Subcutaneous abdominal adipose tissue (tissue), 5 donors: ENCODE measurements around the gene RYR2.
"Not testable (repeated sequence)": the region's sequence is repeated elsewhere in the genome, so short reads cannot be mapped to it uniquely, and the experiment has no call there.

Experiments
- H3K27ac ChIP-seq: one replicate; pipeline ENCODE4 v1.7.0; 2013; ENCODE audit warnings: low read depth, mild to moderate bottlenecking, inconsistent platforms, low read length, moderate library complexity
- H3K27me3 ChIP-seq, 5 donors: one replicate each; pipeline ENCODE4 v1.7.0; 2013; ENCODE audit warnings: low read length in 5 of 5, inconsistent platforms in 1 of 5; ENCODE audit not compliant: control insufficient read depth in 5 of 5, insufficient read depth in 4 of 5
- H3K36me3 ChIP-seq, 5 donors: one replicate each; pipeline ENCODE4 v1.7.0; 2013; ENCODE audit warnings: low read length in 5 of 5; ENCODE audit not compliant: control insufficient read depth in 5 of 5, insufficient read depth in 5 of 5
- H3K4me1 ChIP-seq, 5 donors: one replicate each; pipeline ENCODE4 v1.7.0; 2013; ENCODE audit warnings: low read length in 5 of 5, mild to moderate bottlenecking in 3 of 5, moderate library complexity in 1 of 5; ENCODE audit not compliant: control insufficient read depth in 5 of 5, insufficient read depth in 5 of 5
- H3K4me3 ChIP-seq, 5 donors: one replicate each; pipeline ENCODE4 v1.7.0; 2013; ENCODE audit warnings: low read length in 5 of 5, low read depth in 1 of 5
- H3K9ac ChIP-seq, 5 donors: one replicate each; pipeline ENCODE4 v1.7.0; 2013; ENCODE audit warnings: low read length in 5 of 5, mild to moderate bottlenecking in 4 of 5, moderate library complexity in 3 of 5
- H3K9me3 ChIP-seq, 5 donors: one replicate each; pipeline ENCODE4 v1.7.0; 2013; ENCODE audit warnings: low read length in 5 of 5; ENCODE audit not compliant: control insufficient read depth in 5 of 5
- donor health status: healthy.
- donor health status: healthy.
- donor health status: healthy.
- donor health status: healthy.
- donor health status: healthy.

Gene RYR2

GRCh38 chr1:237126180-237126579 lies 84.2 kb downstream of the RYR2 start:
- Histone ChIP-seq H3K9ac (no peak overlapping the region), H3K27ac (no peak overlapping the region), H3K4me3 (no peak overlapping the region), H3K27me3 (no peaks in the 10 kb centered on the region), H3K36me3 (no peaks in the 10 kb centered on the region), H3K4me1 (no peaks in the 10 kb centered on the region), H3K9me3 (peaks cover 0 to 15% (median 9%) of the 10 kb centered on the region in 5 donors)

GRCh38 chr1:237127301-237127700 lies 85.3 kb downstream of the RYR2 start:
- H3K4me1 ChIP-seq, H3K27me3 ChIP-seq, H3K27ac ChIP-seq, H3K4me3 ChIP-seq, H3K9ac ChIP-seq, H3K36me3 ChIP-seq: not testable (repeated sequence)
- H3K9me3 ChIP-seq: peaks cover 3 to 26% (median 18%) of the 10 kb centered on the region in 5 donors

- H3K4me1 ChIP-seq: peaks cover 0 to 3% (median 0%) of the 10 kb centered on the region in 5 donors
Measured at GRCh38 chr1:237133921-237134320, 91.9 kb downstream of the RYR2 start.

GRCh38 chr1:237134929-237135328 lies 92.9 kb downstream of the RYR2 start:
- H3K4me3 ChIP-seq: no peak overlapping the region
- H3K4me1 ChIP-seq: peaks cover 0 to 3% (median 0%) of the 10 kb centered on the region in 5 donors
- H3K27ac ChIP-seq: no peak overlapping the region
- no peak overlapping the region for H3K9ac ChIP-seq
- peaks cover 0 to 4% (median 0%) of the 10 kb centered on the region in 5 donors for H3K27me3 ChIP-seq
- peaks cover 3 to 22% (median 17%) of the 10 kb centered on the region in 5 donors for H3K9me3 ChIP-seq
- H3K36me3 ChIP-seq: no peaks in the 10 kb centered on the region

More at GRCh38 chr1:237133921-237134320, 91.9 kb downstream of the RYR2 start:
- H3K27me3 ChIP-seq: peaks cover 0 to 4% (median 0%) of the 10 kb centered on the region in 5 donors
- no peak overlapping the region for H3K4me3 ChIP-seq
- H3K9ac ChIP-seq: no peak overlapping the region
- H3K27ac ChIP-seq: no peak overlapping the region
- peaks cover 3 to 23% (median 20%) of the 10 kb centered on the region in 5 donors for H3K9me3 ChIP-seq
- H3K36me3 ChIP-seq: no peaks in the 10 kb centered on the region

- Histone ChIP-seq H3K27ac (no peak overlapping the region), H3K36me3 (no peaks in the 10 kb centered on the region), H3K4me3 (no peak overlapping the region), H3K4me1 (peaks cover 0 to 3% (median 0%) of the 10 kb centered on the region in 5 donors), H3K27me3 (peaks cover 0 to 4% (median 0%) of the 10 kb centered on the region in 5 donors), H3K9ac (no peak overlapping the region), H3K9me3 (peaks cover 0 to 4% (median 0%) of the 10 kb centered on the region in 5 donors)
Measured at GRCh38 chr1:237138551-237138950, 96.6 kb downstream of the RYR2 start.

- Histone ChIP-seq H3K9me3 (peaks cover 0 to 2% (median 0%) of the 10 kb centered on the region in 5 donors), H3K4me1 (peaks cover 0 to 3% (median 0%) of the 10 kb centered on the region in 5 donors), H3K4me3 (no peak overlapping the region), H3K27me3 (peaks cover 0 to 4% (median 0%) of the 10 kb centered on the region in 5 donors), H3K9ac (no peak overlapping the region), H3K36me3 (no peaks in the 10 kb centered on the region), H3K27ac (no peak overlapping the region)
Measured at GRCh38 chr1:237139732-237140131, 97.7 kb downstream of the RYR2 start.

- H3K4me3 ChIP-seq: no peak overlapping the region
- peaks cover 0 to 4% (median 0%) of the 10 kb centered on the region in 5 donors for H3K27me3 ChIP-seq
- H3K27ac ChIP-seq: no peak overlapping the region
- H3K4me1 ChIP-seq: peaks cover 0 to 3% (median 0%) of the 10 kb centered on the region in 5 donors
- H3K36me3 ChIP-seq: no peaks in the 10 kb centered on the region
- no peak overlapping the region for H3K9ac ChIP-seq
- peaks cover 0 to 2% (median 0%) of the 10 kb centered on the region in 5 donors for H3K9me3 ChIP-seq
Measured at GRCh38 chr1:237140986-237141385, 99.0 kb downstream of the RYR2 start.

- no peaks in the 10 kb centered on the region for H3K36me3 ChIP-seq
- no peak overlapping the region for H3K27ac ChIP-seq
- H3K4me3 ChIP-seq: no peak overlapping the region
Measured at GRCh38 chr1:237141502-237141901, 99.5 kb downstream of the RYR2 start.

GRCh38 chr1:237145379-237146135 lies 103.6 kb downstream of the RYR2 start:
- no peak overlapping the region for H3K4me3 ChIP-seq
- H3K27me3 ChIP-seq: peaks cover 0 to 2% (median 0%) of the 10 kb centered on the region in 5 donors
- peaks cover 0 to 7% (median 3%) of the 10 kb centered on the region in 5 donors for H3K4me1 ChIP-seq
- H3K36me3 ChIP-seq: no peaks in the 10 kb centered on the region
- no peak overlapping the region for H3K27ac ChIP-seq
- no peak overlapping the region for H3K9ac ChIP-seq
- no peaks in the 10 kb centered on the region for H3K9me3 ChIP-seq

More at GRCh38 chr1:237141502-237141901, 99.5 kb downstream of the RYR2 start:
- Histone ChIP-seq H3K9ac (no peak overlapping the region), H3K4me1 (peaks cover 0 to 6% (median 3%) of the 10 kb centered on the region in 5 donors), H3K27me3 (peaks cover 0 to 2% (median 0%) of the 10 kb centered on the region in 5 donors), H3K9me3 (peaks cover 0 to 2% (median 0%) of the 10 kb centered on the region in 5 donors)

- peaks cover 0 to 7% (median 3%) of the 10 kb centered on the region in 5 donors for H3K4me1 ChIP-seq
- no peak overlapping the region for H3K4me3 ChIP-seq
- H3K27ac ChIP-seq: no peak overlapping the region
- no peaks in the 10 kb centered on the region for H3K9me3 ChIP-seq
- H3K36me3 ChIP-seq: no peaks in the 10 kb centered on the region
- H3K27me3 ChIP-seq: peaks cover 0 to 2% (median 0%) of the 10 kb centered on the region in 5 donors
- H3K9ac ChIP-seq: no peak overlapping the region
Measured at GRCh38 chr1:237146241-237146640, 104.3 kb downstream of the RYR2 start.
